Mesothelial cell of epicardium (in vitro differentiated cells): ENCODE data around the gene SOX8. TPM values are rescaled to one million over a fixed set of nuclear protein-coding genes. Genes with fewer than 3 reads are reported as not detected.

Experiments used
- DNase-seq, 2 experiments: peaks; one replicate each; pipeline ENCODE4 v3.0.0; 2021; ENCODE audit warnings: low spot score in 2 of 2; ENCODE audit not compliant: unreplicated experiment in 2 of 2
- H3K27ac Mint-ChIP-seq: 2 replicates; pipeline ENCODE4 v1.8.0; 2021; ENCODE audit warnings: mixed read lengths
- H3K27me3 Mint-ChIP-seq: 2 replicates; pipeline ENCODE4 v1.8.0; 2021; ENCODE audit warnings: low read depth, mixed read lengths
- H3K36me3 Mint-ChIP-seq: 2 replicates; pipeline ENCODE4 v1.8.0; 2021; ENCODE audit warnings: mixed read lengths
- H3K4me1 Mint-ChIP-seq: 2 replicates; pipeline ENCODE4 v1.8.0; 2021; ENCODE audit warnings: mixed read lengths
- H3K4me3 Mint-ChIP-seq: 2 replicates; pipeline ENCODE4 v1.8.0; 2021; ENCODE audit warnings: mild to moderate bottlenecking, moderate library complexity, mixed read lengths
- H3K9me3 Mint-ChIP-seq: 2 replicates; pipeline ENCODE4 v1.8.0; 2021; ENCODE audit warnings: mixed read lengths
- total RNA-seq: library from RNA; stranded (reverse); gene quantifications from 3 replicates; pipeline ENCODE4 v1.2.1, GENCODE V29; 2021
- TF ChIP-seq, protein P1 (sequence below): fragments of 200-600 bp; sonication (generic); IDR thresholded peaks from one replicate; pipeline ENCODE4 v1.5.0; 2021; ENCODE audit warnings: antibody characterized with exemption; ENCODE audit not compliant: unreplicated experiment

SOX8 gene
- total RNA-seq, 1 donor from 2014 or later = 5.1 TPM

DNA sequence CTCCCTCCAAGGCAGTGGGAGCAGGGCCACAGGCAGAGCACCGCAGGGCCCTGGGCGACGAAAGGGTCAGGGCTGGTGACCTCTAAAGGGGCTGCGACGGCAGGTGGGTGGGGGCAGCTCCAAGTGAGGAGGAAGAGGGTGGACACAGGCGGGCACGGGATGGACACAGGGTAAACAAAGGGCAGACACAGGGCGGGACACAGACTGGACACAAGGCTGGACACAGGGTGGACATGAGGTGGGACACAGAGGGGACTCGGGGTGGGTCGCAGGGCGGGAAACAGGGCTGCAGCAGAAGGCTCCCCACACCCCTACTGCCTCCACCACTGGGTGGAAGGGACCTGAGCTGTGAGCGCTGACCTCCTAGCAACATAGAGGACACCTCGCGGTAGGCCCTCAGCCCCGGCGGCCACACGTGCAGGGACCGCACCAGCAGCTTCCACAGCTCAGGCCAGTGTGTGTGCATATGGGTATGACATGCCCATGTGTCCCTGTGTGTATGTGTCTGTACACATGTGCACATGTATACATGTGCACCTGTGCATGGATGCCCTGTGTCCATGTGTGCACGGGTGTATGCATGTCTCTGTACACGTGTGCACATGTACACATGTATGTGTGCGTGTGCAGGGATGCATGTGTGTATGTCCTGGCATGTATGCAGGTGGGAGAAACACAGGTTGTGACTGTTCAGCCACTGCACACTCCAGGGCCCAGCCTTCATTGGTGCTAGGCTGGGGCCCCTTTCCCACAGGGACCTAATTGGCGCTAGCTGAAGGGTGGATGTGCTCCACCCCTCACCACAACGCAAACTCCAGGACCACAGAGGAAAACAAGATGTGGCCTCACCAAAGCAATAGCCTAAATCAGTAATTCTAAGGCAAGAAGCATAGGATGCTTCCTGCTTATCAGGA lies 18.4 kb upstream of the SOX8 start:
- no peaks in the 10 kb centered on the region for H3K27me3 Mint-ChIP-seq
- no peak overlapping the region for H3K27ac Mint-ChIP-seq
- H3K4me3 Mint-ChIP-seq = no peak overlapping the region

DNA sequence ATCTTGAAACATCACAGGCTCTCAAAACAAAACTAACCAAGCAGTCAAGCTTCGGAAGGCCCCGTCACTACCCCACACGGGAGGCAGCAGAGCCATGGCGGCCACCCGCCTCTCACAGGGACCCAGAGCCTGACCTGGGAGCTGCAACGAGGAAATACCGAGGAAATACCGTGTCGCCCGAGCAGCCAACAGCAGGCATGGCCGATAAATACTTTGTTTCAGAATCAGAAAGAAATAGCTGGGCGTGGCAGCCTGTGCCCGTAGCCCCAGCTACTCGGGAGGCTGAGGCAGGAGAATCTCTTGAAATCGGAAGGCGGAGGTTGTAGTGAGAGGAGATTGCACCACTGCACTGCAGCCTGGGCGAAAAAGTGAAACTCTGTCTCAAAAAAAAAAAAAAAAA lies 17.7 kb upstream of the SOX8 start:
- H3K27me3 Mint-ChIP-seq = no peaks in the 10 kb centered on the region
- H3K4me3 Mint-ChIP-seq = no peak overlapping the region
- TF ChIP-seq, protein P1, sequence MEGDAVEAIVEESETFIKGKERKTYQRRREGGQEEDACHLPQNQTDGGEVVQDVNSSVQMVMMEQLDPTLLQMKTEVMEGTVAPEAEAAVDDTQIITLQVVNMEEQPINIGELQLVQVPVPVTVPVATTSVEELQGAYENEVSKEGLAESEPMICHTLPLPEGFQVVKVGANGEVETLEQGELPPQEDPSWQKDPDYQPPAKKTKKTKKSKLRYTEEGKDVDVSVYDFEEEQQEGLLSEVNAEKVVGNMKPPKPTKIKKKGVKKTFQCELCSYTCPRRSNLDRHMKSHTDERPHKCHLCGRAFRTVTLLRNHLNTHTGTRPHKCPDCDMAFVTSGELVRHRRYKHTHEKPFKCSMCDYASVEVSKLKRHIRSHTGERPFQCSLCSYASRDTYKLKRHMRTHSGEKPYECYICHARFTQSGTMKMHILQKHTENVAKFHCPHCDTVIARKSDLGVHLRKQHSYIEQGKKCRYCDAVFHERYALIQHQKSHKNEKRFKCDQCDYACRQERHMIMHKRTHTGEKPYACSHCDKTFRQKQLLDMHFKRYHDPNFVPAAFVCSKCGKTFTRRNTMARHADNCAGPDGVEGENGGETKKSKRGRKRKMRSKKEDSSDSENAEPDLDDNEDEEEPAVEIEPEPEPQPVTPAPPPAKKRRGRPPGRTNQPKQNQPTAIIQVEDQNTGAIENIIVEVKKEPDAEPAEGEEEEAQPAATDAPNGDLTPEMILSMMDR = no peak
- peaks cover 48% of the 10 kb centered on the region for H3K36me3 Mint-ChIP-seq
- peaks cover 16% of the 10 kb centered on the region for H3K9me3 Mint-ChIP-seq
- peak overlapping the region; percentile 4 for H3K27ac Mint-ChIP-seq
- DNase-seq = no peak
- H3K4me1 Mint-ChIP-seq = peaks cover 13% of the 10 kb centered on the region

More for the DNA sequence above, 18.4 kb upstream of the SOX8 start:
- Mint-ChIP-seq H3K4me1 (peaks cover 7% of the 10 kb centered on the region), H3K36me3 (peaks cover 42% of the 10 kb centered on the region), H3K9me3 (peaks cover 16% of the 10 kb centered on the region)
- TF ChIP-seq, protein P1 = no peak
- no peak for DNase-seq

DNA sequence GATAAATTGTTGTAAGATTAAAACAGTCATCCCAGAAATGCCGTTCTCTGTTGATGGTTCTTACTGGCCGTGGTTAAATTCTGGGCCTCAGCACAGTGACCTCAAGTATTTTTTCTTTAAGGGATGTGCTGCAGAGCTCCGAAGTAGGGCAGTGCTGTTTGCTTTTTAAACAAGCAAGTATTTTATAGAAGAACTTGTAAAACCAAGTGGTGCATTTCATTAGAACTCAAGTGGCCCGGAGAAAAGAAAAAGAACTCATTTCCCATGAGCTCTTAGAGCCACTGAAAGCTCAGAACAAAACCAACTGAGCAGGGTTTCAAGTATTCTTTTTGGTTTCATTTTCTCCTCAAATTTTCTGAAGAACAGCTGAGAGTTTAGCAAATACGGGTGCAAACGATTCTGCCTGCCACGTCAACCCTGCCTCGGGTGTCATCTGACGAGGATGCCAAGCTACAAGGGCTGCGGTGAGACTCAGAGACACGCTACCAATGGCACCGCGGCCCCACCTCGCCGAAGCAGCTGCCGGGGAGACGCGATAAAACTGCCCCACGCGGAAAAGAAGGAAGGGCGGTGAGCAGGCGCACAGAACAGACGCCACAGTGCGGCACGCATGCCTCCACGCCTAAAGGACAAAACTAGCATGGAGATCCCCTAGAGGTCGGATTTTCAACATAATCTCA lies 17.1 kb upstream of the SOX8 start:
- H3K36me3 Mint-ChIP-seq = peaks cover 44% of the 10 kb centered on the region
- no peaks in the 10 kb centered on the region for H3K27me3 Mint-ChIP-seq
- DNase-seq = no peak
- H3K9me3 Mint-ChIP-seq = peaks cover 16% of the 10 kb centered on the region
- no peak overlapping the region for H3K27ac Mint-ChIP-seq
- TF ChIP-seq, protein P1 = no peak
- peaks cover 16% of the 10 kb centered on the region for H3K4me1 Mint-ChIP-seq
- no peak overlapping the region for H3K4me3 Mint-ChIP-seq

DNA sequence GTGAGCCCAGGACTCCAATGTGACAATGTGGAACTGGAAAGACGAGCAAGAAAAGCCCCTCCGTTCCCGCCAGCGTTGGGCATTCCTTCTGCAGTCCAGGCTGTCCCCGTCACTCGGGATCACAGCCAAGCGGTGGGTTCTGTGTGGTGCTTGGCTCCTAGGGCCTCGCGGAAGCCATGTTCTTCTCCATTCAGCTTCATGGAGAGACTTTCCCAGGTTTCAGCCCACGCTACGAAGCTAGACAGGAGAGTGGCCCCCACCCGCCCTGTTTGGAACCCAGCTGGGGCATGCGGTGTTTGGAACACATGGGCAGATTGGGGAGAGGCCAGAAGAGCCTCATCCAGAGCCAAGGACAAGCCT lies 16.6 kb upstream of the SOX8 start:
- no peak overlapping the region for H3K27ac Mint-ChIP-seq
- H3K36me3 Mint-ChIP-seq = peaks cover 44% of the 10 kb centered on the region
- no peak overlapping the region for H3K4me3 Mint-ChIP-seq
- H3K4me1 Mint-ChIP-seq = peaks cover 20% of the 10 kb centered on the region
- H3K9me3 Mint-ChIP-seq = peaks cover 16% of the 10 kb centered on the region
- no peak for DNase-seq
- H3K27me3 Mint-ChIP-seq = no peaks in the 10 kb centered on the region
- TF ChIP-seq, protein P1 = no peak

DNA sequence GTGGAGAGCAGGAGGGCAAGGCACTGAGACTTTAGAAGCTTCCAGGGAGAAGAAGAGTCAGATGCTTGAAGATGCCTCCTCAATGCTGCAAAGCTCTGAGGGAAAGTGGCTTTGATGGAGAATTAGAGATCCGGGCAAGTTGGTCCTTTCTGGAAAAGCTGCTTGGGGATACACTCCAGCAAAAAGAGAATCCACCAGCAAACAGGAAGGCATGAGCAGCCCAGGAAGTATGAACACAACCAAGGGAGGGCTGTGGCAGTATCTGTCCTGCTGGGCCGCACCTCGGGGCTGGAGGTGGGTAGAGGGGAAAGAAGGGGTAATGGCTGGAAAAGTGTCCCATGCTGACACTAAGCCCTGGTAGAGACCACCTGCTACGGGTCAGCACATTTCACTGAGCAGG lies 16.1 kb upstream of the SOX8 start:
- no peak overlapping the region for H3K27ac Mint-ChIP-seq
- H3K27me3 Mint-ChIP-seq = no peaks in the 10 kb centered on the region
- TF ChIP-seq, protein P1 = no peak
- peaks cover 20% of the 10 kb centered on the region for H3K4me1 Mint-ChIP-seq
- peaks cover 44% of the 10 kb centered on the region for H3K36me3 Mint-ChIP-seq
- DNase-seq = no peak
- no peak overlapping the region for H3K4me3 Mint-ChIP-seq
- peaks cover 16% of the 10 kb centered on the region for H3K9me3 Mint-ChIP-seq
